A673 (cell line): ENCODE measurements around the gene PLA2G4C.

Experiments
- EZH2 ChIP-seq: fragments of 200-600 bp; sonication (generic); IDR thresholded peaks from 2 replicates; pipeline ENCODE4 v1.6.1; 2017; ENCODE audit warnings: borderline replicate concordance, low read depth, mild to moderate bottlenecking, mixed read lengths, antibody characterized with exemption, low read length; ENCODE audit not compliant: poor library complexity, severe bottlenecking
- TF ChIP-seq, protein P1 (sequence below): fragments of 300-800, 200-600 bp; sonication (generic); conservative IDR thresholded peaks from 2 replicates; pipeline ENCODE4 v1.5.1; 2017; ENCODE audit warnings: low read depth, mild to moderate bottlenecking, antibody characterized with exemption, low read length, moderate library complexity, mixed read lengths

DNA sequence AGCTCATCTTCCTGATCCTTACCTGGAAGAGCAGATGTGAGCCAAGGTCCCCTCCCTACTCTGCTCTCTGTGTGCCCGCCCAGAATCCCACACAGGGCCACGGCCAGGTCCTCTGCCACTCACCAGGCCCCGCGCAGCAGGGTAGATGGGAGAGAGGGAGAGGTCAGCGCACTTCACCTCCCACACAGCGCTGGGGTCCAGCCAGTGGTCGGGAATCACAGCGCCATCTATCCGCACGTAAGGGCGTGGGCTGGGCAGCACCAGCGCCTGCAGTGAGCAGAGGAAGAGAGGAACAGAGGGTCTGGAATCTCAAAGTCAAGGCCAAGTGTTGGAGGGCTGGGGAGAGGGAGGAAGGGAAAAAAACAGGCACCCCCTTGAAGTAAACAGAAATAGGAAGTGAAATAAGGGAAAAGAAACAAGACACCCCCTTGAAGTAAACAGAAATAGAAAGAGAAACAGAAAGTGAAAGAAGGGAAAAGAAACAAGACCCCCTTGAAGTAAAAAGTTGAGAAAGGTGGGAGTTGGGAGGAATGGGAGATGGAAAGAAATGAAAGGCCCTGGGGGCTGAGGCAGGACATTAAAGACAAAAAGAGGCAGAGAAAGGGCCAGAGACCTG, 7.0 kb upstream of the PLA2G4C start:
- TF ChIP-seq EZH2 = no peak
- TF ChIP-seq, protein P1, sequence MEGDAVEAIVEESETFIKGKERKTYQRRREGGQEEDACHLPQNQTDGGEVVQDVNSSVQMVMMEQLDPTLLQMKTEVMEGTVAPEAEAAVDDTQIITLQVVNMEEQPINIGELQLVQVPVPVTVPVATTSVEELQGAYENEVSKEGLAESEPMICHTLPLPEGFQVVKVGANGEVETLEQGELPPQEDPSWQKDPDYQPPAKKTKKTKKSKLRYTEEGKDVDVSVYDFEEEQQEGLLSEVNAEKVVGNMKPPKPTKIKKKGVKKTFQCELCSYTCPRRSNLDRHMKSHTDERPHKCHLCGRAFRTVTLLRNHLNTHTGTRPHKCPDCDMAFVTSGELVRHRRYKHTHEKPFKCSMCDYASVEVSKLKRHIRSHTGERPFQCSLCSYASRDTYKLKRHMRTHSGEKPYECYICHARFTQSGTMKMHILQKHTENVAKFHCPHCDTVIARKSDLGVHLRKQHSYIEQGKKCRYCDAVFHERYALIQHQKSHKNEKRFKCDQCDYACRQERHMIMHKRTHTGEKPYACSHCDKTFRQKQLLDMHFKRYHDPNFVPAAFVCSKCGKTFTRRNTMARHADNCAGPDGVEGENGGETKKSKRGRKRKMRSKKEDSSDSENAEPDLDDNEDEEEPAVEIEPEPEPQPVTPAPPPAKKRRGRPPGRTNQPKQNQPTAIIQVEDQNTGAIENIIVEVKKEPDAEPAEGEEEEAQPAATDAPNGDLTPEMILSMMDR = 0 out of 2 replicates have a peak, but pooled peaks have one; percentile 22
